Muscle of leg (tissue), 11 donors: ENCODE measurements around the gene GNAQ. TPM values are rescaled to one million over a fixed set of nuclear protein-coding genes. Genes with fewer than 3 reads are reported as not detected.

Experiments used
- DNase-seq: peaks from one replicate; pipeline ENCODE4 v3.0.0; 2013
- H3K27ac ChIP-seq: one replicate; pipeline ENCODE4 v1.5.1; 2013; ENCODE audit warnings: mild to moderate bottlenecking, low read length, control low read depth
- H3K27me3 ChIP-seq: one replicate; pipeline ENCODE4 v1.6.1; 2013; ENCODE audit warnings: low read length; ENCODE audit not compliant: control insufficient read depth, insufficient read depth
- H3K36me3 ChIP-seq: one replicate; pipeline ENCODE4 v1.6.1; 2013; ENCODE audit warnings: low read length; ENCODE audit not compliant: control insufficient read depth, insufficient read depth
- H3K4me1 ChIP-seq: one replicate; pipeline ENCODE4 v1.6.1; 2013; ENCODE audit warnings: low read length; ENCODE audit not compliant: control insufficient read depth, insufficient read depth
- H3K4me3 ChIP-seq: one replicate; pipeline ENCODE4 v1.5.1; 2013; ENCODE audit warnings: low read length, control low read depth
- H3K9me3 ChIP-seq: replicated peaks from 2 replicates; pipeline ENCODE4 v1.6.1; 2013; ENCODE audit warnings: low read depth, low read length; ENCODE audit not compliant: control insufficient read depth
- WGBS: methylation state at CpG from one replicate; pipeline ENCODE4 v1.1.5; 2013; ENCODE audit warnings: missing lambda C conversion rate; ENCODE audit not compliant: insufficient coverage; 5-methylcytosine and 5-hydroxymethylcytosine counted together
- polyA plus RNA-seq, 8 donors: library from polyadenylated mRNA; unstranded; fragments of 120-200 nt; gene quantifications; one replicate each; pipeline versions ENCODE4 v1.2.1 to v1.2.3, GENCODE V29; 2013; ENCODE audit warnings: inconsistent platforms in 1 of 8, low replicate concordance in 1 of 8; ENCODE audit not compliant: insufficient read length in 8 of 8, insufficient read depth in 1 of 8
- total RNA-seq: library from RNA; stranded (reverse); fragments of 120-200 nt; gene quantifications from one replicate; pipeline ENCODE4 v1.2.4, GENCODE V29; 2013

Gene GNAQ
- total and polyA plus RNA-seq, 9 donors, result 19.7 to 31.6 (median 27.0) TPM

GRCh38 chr9:77816641-77817341, 214.8 kb downstream of the GNAQ start:
- H3K27ac ChIP-seq, result no peak overlapping the region
- 68% methylated on average over 2 of the region's 6 CpGs for WGBS
- no peaks in the 10 kb centered on the region for H3K27me3 ChIP-seq

GRCh38 chr9:77815260-77815659, 216.4 kb downstream of the GNAQ start:
- Histone ChIP-seq H3K4me1 (no peaks in the 10 kb centered on the region), H3K27me3 (no peaks in the 10 kb centered on the region), H3K4me3 (no peak overlapping the region), H3K9me3 (no peaks in the 10 kb centered on the region), H3K27ac (no peak overlapping the region), H3K36me3 (peaks cover 7% of the 10 kb centered on the region)
- no CpG with 5 or more reads among the region's 2 CpGs for WGBS
- DNase-seq, result no peak

More at GRCh38 chr9:77816641-77817341, 214.8 kb downstream of the GNAQ start:
- no peaks in the 10 kb centered on the region for H3K9me3 ChIP-seq
- no peak for DNase-seq
- H3K4me1 ChIP-seq, result no peaks in the 10 kb centered on the region
- H3K4me3 ChIP-seq, result no peak overlapping the region
- H3K36me3 ChIP-seq, result no peaks in the 10 kb centered on the region

GRCh38 chr9:77811832-77812231, 219.8 kb downstream of the GNAQ start:
- H3K4me3 ChIP-seq, result no peak overlapping the region
- no peak for DNase-seq
- no peak overlapping the region for H3K27ac ChIP-seq
- peaks cover 9% of the 10 kb centered on the region for H3K36me3 ChIP-seq
- no CpG with 5 or more reads among the region's 1 CpG for WGBS
- no peaks in the 10 kb centered on the region for H3K9me3 ChIP-seq
- H3K4me1 ChIP-seq, result no peaks in the 10 kb centered on the region
- H3K27me3 ChIP-seq, result no peaks in the 10 kb centered on the region

GRCh38 chr9:77810637-77811119, 220.9 kb downstream of the GNAQ start:
- H3K27me3 ChIP-seq, result no peaks in the 10 kb centered on the region
- WGBS, result 100% methylated on average over 2 of the region's 4 CpGs
- H3K4me3 ChIP-seq, result no peak overlapping the region

GRCh38 chr9:77810047-77810446, 221.6 kb downstream of the GNAQ start:
- H3K4me3 ChIP-seq, result no peak overlapping the region
- no peak overlapping the region for H3K27ac ChIP-seq
- peaks cover 9% of the 10 kb centered on the region for H3K36me3 ChIP-seq
- DNase-seq, result no peak
- H3K27me3 ChIP-seq, result no peaks in the 10 kb centered on the region
- WGBS, result no CpG with 5 or more reads among the region's 1 CpG
- H3K4me1 ChIP-seq, result no peaks in the 10 kb centered on the region
- H3K9me3 ChIP-seq, result no peaks in the 10 kb centered on the region

More at GRCh38 chr9:77810637-77811119, 220.9 kb downstream of the GNAQ start:
- Histone ChIP-seq H3K9me3 (no peaks in the 10 kb centered on the region), H3K4me1 (no peaks in the 10 kb centered on the region), H3K36me3 (peaks cover 9% of the 10 kb centered on the region), H3K27ac (no peak overlapping the region)
- no peak for DNase-seq

- no peaks in the 10 kb centered on the region for H3K4me1 ChIP-seq
- no peak overlapping the region for H3K27ac ChIP-seq
- H3K27me3 ChIP-seq, result no peaks in the 10 kb centered on the region
- no peaks in the 10 kb centered on the region for H3K9me3 ChIP-seq
- no peak for DNase-seq
- no CpG with 5 or more reads among the region's 1 CpG for WGBS
- H3K36me3 ChIP-seq, result peaks cover 9% of the 10 kb centered on the region
- no peak overlapping the region for H3K4me3 ChIP-seq
These were observed 222.1 kb downstream of the GNAQ start for GRCh38 chr9:77809552-77809951.

GRCh38 chr9:77808751-77809081, 222.9 kb downstream of the GNAQ start:
- H3K27me3 ChIP-seq, result no peaks in the 10 kb centered on the region
- no peaks in the 10 kb centered on the region for H3K9me3 ChIP-seq
- no peaks in the 10 kb centered on the region for H3K4me1 ChIP-seq
- no peak overlapping the region for H3K4me3 ChIP-seq
- no peak for DNase-seq
- no CpG with 5 or more reads among the region's 2 CpGs for WGBS
- H3K36me3 ChIP-seq, result peaks cover 9% of the 10 kb centered on the region
- H3K27ac ChIP-seq, result no peak overlapping the region

GRCh38 chr9:77807846-77808750, 223.5 kb downstream of the GNAQ start:
- DNase-seq, result no peak
- Histone ChIP-seq H3K4me1 (no peaks in the 10 kb centered on the region), H3K9me3 (no peaks in the 10 kb centered on the region), H3K27me3 (no peaks in the 10 kb centered on the region), H3K4me3 (no peak overlapping the region), H3K36me3 (peaks cover 9% of the 10 kb centered on the region), H3K27ac (no peak overlapping the region)
- WGBS, result 80% methylated on average over 1 of the region's 6 CpGs

GRCh38 chr9:77807281-77807683, 224.3 kb downstream of the GNAQ start:
- no peak for DNase-seq
- Histone ChIP-seq H3K4me1 (no peaks in the 10 kb centered on the region), H3K4me3 (no peak overlapping the region), H3K27me3 (no peaks in the 10 kb centered on the region), H3K36me3 (peaks cover 9% of the 10 kb centered on the region), H3K27ac (no peak overlapping the region), H3K9me3 (no peaks in the 10 kb centered on the region)
- no CpG with 5 or more reads among the region's 2 CpGs for WGBS

- DNase-seq, result no peak
- peaks cover 9% of the 10 kb centered on the region for H3K36me3 ChIP-seq
- 79% methylated on average over 2 of the region's 5 CpGs for whole genome bisulfite sequencing
- H3K4me3 ChIP-seq, result no peak overlapping the region
- H3K27ac ChIP-seq, result no peak overlapping the region
- H3K9me3 ChIP-seq, result no peaks in the 10 kb centered on the region
- no peaks in the 10 kb centered on the region for H3K4me1 ChIP-seq
- H3K27me3 ChIP-seq, result no peaks in the 10 kb centered on the region
These were observed 224.9 kb downstream of the GNAQ start for GRCh38 chr9:77806741-77807140.
